Neuronal stem cell (in vitro differentiated cells): ENCODE data around the gene RXFP1.
A peak's percentile ranks its signal among the peaks of the same experiment; 100 is the strongest.
"Not testable (repeated sequence)": the region's sequence is repeated elsewhere in the genome, so short reads cannot be mapped to it uniquely, and the experiment has no call there.

Experiments used
- DNase-seq: peaks from one replicate; pipeline ENCODE4 v3.0.0-alpha.2; 2013; ENCODE audit warnings: low spot score
- H2AFZ ChIP-seq: one replicate; pipeline ENCODE4 v1.6.1; 2013; ENCODE audit warnings: mild to moderate bottlenecking, low read length, inconsistent platforms
- H2AK5ac ChIP-seq: 2 replicates; pipeline ENCODE4 v1.6.1; 2013; ENCODE audit warnings: low read depth, mild to moderate bottlenecking, inconsistent platforms, low read length, moderate library complexity, mixed read lengths
- H2BK120ac ChIP-seq: 2 replicates; pipeline ENCODE4 v1.6.1; 2013; ENCODE audit warnings: low read depth, mild to moderate bottlenecking, inconsistent platforms, low read length, moderate library complexity, mixed read lengths
- H2BK12ac ChIP-seq: one replicate; pipeline ENCODE4 v1.6.1; 2013; ENCODE audit warnings: low read length, inconsistent platforms
- H2BK15ac ChIP-seq: 2 replicates; pipeline ENCODE4 v1.6.1; 2013; ENCODE audit warnings: mild to moderate bottlenecking, low read length, inconsistent platforms, mixed read lengths
- H2BK5ac ChIP-seq: one replicate; pipeline ENCODE4 v1.6.1; 2013; ENCODE audit warnings: inconsistent platforms, mild to moderate bottlenecking, low read length, moderate library complexity
- H3K14ac ChIP-seq: one replicate; pipeline ENCODE4 v1.6.1; 2013; ENCODE audit warnings: low read length, inconsistent platforms
- H3K18ac ChIP-seq: 2 replicates; pipeline ENCODE4 v1.6.1; 2013; ENCODE audit warnings: low read length, inconsistent platforms
- H3K23ac ChIP-seq: 2 replicates; pipeline ENCODE4 v1.6.1; 2013; ENCODE audit warnings: low read depth, mild to moderate bottlenecking, mixed read lengths, low read length, inconsistent platforms; ENCODE audit not compliant: poor library complexity
- H3K27ac ChIP-seq: replicated peaks from 3 replicates; pipeline ENCODE4 v1.5.1; 2013; ENCODE audit warnings: low read length, inconsistent platforms
- H3K27me3 ChIP-seq, 3 experiments: 2 replicates each; pipeline ENCODE4 v1.6.1; 2013; ENCODE audit warnings: low read length in 3 of 3, mild to moderate bottlenecking in 2 of 3, inconsistent platforms in 1 of 3, low read depth in 1 of 3, mixed read lengths in 1 of 3, moderate library complexity in 1 of 3; ENCODE audit not compliant: control insufficient read depth in 3 of 3, insufficient read depth in 3 of 3
- H3K36me3 ChIP-seq, 2 donors: replicated peaks in 1 of 2; 2 replicates each; pipeline ENCODE4 v1.6.1; 2013; ENCODE audit warnings: low read length in 2 of 2; ENCODE audit not compliant: control insufficient read depth in 2 of 2, insufficient read depth in 2 of 2
- H3K4ac ChIP-seq: 2 replicates; pipeline ENCODE4 v1.6.1; 2013; ENCODE audit warnings: inconsistent platforms, mild to moderate bottlenecking, low read length, moderate library complexity
- H3K4me1 ChIP-seq, 2 donors: 1 replicate in 1 of 2; 2 replicates in 1 of 2; pipeline ENCODE4 v1.6.1; 2013; ENCODE audit warnings: low read length in 2 of 2, low read depth in 1 of 2; ENCODE audit not compliant: control insufficient read depth in 2 of 2, insufficient read depth in 1 of 2
- H3K4me2 ChIP-seq: one replicate; pipeline ENCODE4 v1.6.1; 2013; ENCODE audit warnings: mild to moderate bottlenecking, low read length, inconsistent platforms; ENCODE audit not compliant: insufficient read depth, poor library complexity, severe bottlenecking
- H3K4me3 ChIP-seq, 2 donors: 2 replicates each; pipeline ENCODE4 v1.5.1; 2013; ENCODE audit warnings: low read length in 2 of 2, mild to moderate bottlenecking in 2 of 2, inconsistent platforms in 1 of 2, moderate library complexity in 1 of 2
- H3K79me1 ChIP-seq: one replicate; pipeline ENCODE4 v1.6.1; 2013; ENCODE audit warnings: low read depth, mild to moderate bottlenecking, inconsistent platforms, low read length, moderate library complexity
- H3K9ac ChIP-seq: one replicate; pipeline ENCODE4 v1.6.1; 2013; ENCODE audit warnings: mild to moderate bottlenecking, low read depth, low read length, inconsistent platforms; ENCODE audit not compliant: poor library complexity
- H3K9me3 ChIP-seq, 2 donors: replicated peaks in 1 of 2; 2 replicates each; pipeline versions ENCODE3 to v1.6.1; 2013; ENCODE audit warnings: low read length in 2 of 2, mild to moderate bottlenecking in 2 of 2, inconsistent platforms in 1 of 2, low read depth in 1 of 2, mixed read lengths in 1 of 2, moderate library complexity in 1 of 2; ENCODE audit not compliant: control insufficient read depth in 2 of 2, insufficient read depth in 1 of 2
- H4K8ac ChIP-seq: one replicate; pipeline ENCODE4 v1.6.1; 2013; ENCODE audit warnings: low read depth, mild to moderate bottlenecking, inconsistent platforms, low read length, moderate library complexity
- H4K91ac ChIP-seq: one replicate; pipeline ENCODE4 v1.6.1; 2013; ENCODE audit warnings: low read length, low read depth, mild to moderate bottlenecking, inconsistent platforms; ENCODE audit not compliant: poor library complexity
- WGBS, 2 donors: extraction: QIAGEN DNeasy Blood & Tissue Kit; methylation state at CpG; one replicate each; pipeline ENCODE4 v1.1.7; 2013; ENCODE audit warnings: missing lambda C conversion rate in 2 of 2, mixed read lengths in 1 of 2; ENCODE audit not compliant: insufficient read length in 2 of 2, insufficient replicate concordance in 1 of 2; ENCODE audit errors: extremely low coverage in 2 of 2; 5-methylcytosine and 5-hydroxymethylcytosine counted together

Gene RXFP1

DNA sequence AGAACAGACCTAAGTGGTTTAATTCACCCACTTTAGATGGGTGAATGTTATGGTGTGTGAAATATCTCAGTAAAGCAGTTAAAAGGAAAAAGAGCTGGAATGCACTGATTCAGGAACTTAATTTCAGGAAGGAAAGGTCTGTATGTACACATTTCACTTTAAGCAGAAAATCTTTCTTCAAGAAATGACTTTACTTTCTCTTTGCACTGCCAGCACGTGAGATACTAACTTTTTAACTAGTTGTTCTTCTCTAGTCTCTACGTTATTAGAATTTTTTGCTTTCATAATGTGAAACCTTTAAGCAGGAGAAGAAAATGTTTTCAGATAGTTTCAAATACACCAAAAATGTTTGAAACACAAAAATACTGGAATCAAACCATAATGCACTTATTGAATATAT is 131.2 kb downstream of the RXFP1 start:
- Histone ChIP-seq H3K4ac (no peak overlapping the region), H3K4me3 (no peak overlapping the region), H2BK15ac (no peak overlapping the region), H2AFZ (peak overlapping the region; percentile 56), H3K23ac (no peak overlapping the region), H2BK120ac (no peak overlapping the region), H3K36me3 (no peaks in the 10 kb centered on the region), H3K9ac (no peak overlapping the region), H4K8ac (no peak overlapping the region), H3K18ac (no peak overlapping the region), H3K4me1 (peaks cover 0 to 3% of the 10 kb centered on the region in 2 donors), H3K9me3 (no peaks in the 10 kb centered on the region), H2AK5ac (no peak overlapping the region), H2BK5ac (no peak overlapping the region), H2BK12ac (no peak overlapping the region), H4K91ac (no peak overlapping the region), H3K27ac (no peak overlapping the region), H3K79me1 (no peaks in the 10 kb centered on the region), H3K4me2 (no peak overlapping the region), H3K14ac (no peak overlapping the region), H3K27me3 (no peaks in the 10 kb centered on the region)
- no CpG with 5 or more reads among the region's 2 CpGs for WGBS, 2 donors
- no peak for DNase-seq

DNA sequence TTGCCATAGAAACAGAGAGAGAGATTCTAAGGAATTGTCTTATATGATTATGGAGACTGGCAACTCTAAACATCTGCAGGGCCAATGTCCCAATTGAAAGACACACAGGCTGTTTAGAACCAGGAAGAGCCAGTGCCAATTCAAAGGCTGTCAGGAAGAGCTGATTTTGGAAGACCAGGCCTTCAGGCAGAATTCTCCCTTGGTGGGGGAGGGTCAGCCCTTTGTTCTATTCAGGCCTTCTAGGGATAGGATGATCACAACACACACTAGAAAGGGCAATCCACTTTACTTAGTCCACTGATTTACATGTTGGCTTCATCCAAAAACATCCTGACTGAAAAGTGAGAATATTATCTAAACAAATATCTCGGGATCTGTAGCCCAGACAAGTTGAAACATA is 134.8 kb downstream of the RXFP1 start:
- no peak overlapping the region for H4K8ac ChIP-seq

DNA sequence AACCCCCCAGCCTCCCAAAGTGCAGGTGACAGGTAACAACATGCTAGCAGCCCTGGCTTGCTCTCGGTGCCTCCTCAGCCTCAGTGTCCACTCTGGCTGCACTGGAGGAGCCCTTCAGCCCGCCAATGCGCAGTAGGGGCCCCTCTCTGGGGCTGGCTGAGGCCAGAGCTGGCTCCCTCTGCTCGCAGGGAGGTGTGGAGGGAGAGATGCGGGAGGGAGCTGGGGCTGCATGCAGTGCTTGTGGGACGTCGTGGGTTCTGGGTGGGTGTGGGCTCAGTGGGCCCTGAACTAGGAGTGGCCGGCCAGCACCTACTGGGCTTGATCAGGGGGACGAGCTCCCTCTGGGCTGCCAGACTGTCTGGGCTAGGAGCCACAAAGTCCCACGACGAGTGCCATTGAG is 135.6 kb downstream of the RXFP1 start:
- Histone ChIP-seq H3K4ac (no peak overlapping the region), H3K79me1 (no peaks in the 10 kb centered on the region), H2AK5ac (peak overlapping the region; percentile 98), H3K4me3 (no peak overlapping the region), H2BK120ac (no peak overlapping the region), H2BK12ac (peak overlapping the region; percentile 82), H3K4me2 (no peak overlapping the region), H3K36me3 (no peaks in the 10 kb centered on the region), H3K9me3 (no peaks in the 10 kb centered on the region), H3K23ac (peak overlapping the region; percentile 43), H3K18ac (peak overlapping the region; percentile 83), H3K27me3 (no peaks in the 10 kb centered on the region), H2BK5ac (no peak overlapping the region), H3K9ac (no peak overlapping the region), H2BK15ac (no peak overlapping the region), H3K4me1 (peaks cover 0 to 3% of the 10 kb centered on the region in 2 donors), H3K14ac (no peak overlapping the region), H3K27ac (no peak overlapping the region), H4K91ac (no peak overlapping the region), H4K8ac (no peak overlapping the region), H2AFZ (peak overlapping the region; percentile 56)
- DNase-seq = no peak
- no CpG with 5 or more reads among the region's 11 CpGs for WGBS, 2 donors

More for the DNA sequence above, 134.8 kb downstream of the RXFP1 start:
- peak overlapping the region; percentile 58 for H2AFZ ChIP-seq
- H3K4me2 ChIP-seq = no peak overlapping the region
- H3K79me1 ChIP-seq = no peaks in the 10 kb centered on the region
- no peak overlapping the region for H2BK120ac ChIP-seq
- H4K91ac ChIP-seq = no peak overlapping the region
- no peak overlapping the region for H2BK15ac ChIP-seq
- no peaks in the 10 kb centered on the region for H3K36me3 ChIP-seq
- H3K4me1 ChIP-seq = peaks cover 0 to 3% of the 10 kb centered on the region in 2 donors
- DNase-seq = no peak
- no peak overlapping the region for H3K23ac ChIP-seq
- H3K27me3 ChIP-seq = no peaks in the 10 kb centered on the region
- no peak overlapping the region for H3K14ac ChIP-seq
- no peak overlapping the region for H2AK5ac ChIP-seq
- no peak overlapping the region for H3K4ac ChIP-seq
- no peak overlapping the region for H2BK12ac ChIP-seq
- H3K18ac ChIP-seq = no peak overlapping the region
- no peak overlapping the region for H3K27ac ChIP-seq
- H3K9me3 ChIP-seq = no peaks in the 10 kb centered on the region
- no peak overlapping the region for H3K4me3 ChIP-seq
- no peak overlapping the region for H2BK5ac ChIP-seq
- no CpG with 5 or more reads among the region's 1 CpG for WGBS, 2 donors
- no peak overlapping the region for H3K9ac ChIP-seq

DNA sequence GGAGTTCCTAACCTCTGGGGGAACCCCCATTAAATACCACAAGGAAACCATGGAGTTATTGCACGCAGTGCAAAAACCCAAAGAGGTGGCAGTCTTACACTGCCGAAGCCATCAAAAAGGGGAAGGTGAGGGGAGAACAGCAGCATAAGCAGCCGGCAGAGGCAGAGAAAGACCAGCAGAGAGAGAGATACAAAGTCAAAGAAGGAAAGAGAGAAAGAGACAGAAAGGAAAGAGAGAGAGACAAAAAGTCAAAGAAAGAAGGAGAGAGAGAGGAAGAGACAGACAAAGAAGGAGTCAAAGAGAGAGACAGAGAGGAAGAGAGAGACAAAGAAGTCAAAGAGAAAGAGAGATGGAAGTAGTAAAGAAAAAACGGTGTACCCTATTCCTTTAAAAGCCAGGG is 141.6 kb downstream of the RXFP1 start:
- not testable (repeated sequence) for H3K23ac ChIP-seq, H2BK5ac ChIP-seq, H3K9ac ChIP-seq, H2BK15ac ChIP-seq, H3K14ac ChIP-seq, H3K9me3 ChIP-seq, H3K27me3 ChIP-seq, H3K4me2 ChIP-seq, H2AK5ac ChIP-seq, H3K4ac ChIP-seq, H4K91ac ChIP-seq, H3K4me1 ChIP-seq, H3K79me1 ChIP-seq, H3K4me3 ChIP-seq, H3K18ac ChIP-seq, DNase-seq, H2AFZ ChIP-seq, H2BK120ac ChIP-seq, H2BK12ac ChIP-seq, H4K8ac ChIP-seq, H3K27ac ChIP-seq
- no CpG with 5 or more reads among the region's 4 CpGs for WGBS, 2 donors
- H3K36me3 ChIP-seq = peaks cover 3 to 36% of the 10 kb centered on the region in 2 donors
